GM21381 (cell line): ENCODE data around the gene DMAC2.
"Not testable (repeated sequence)": the region's sequence is repeated elsewhere in the genome, so short reads cannot be mapped to it uniquely, and the experiment has no call there.

ENCODE experiments used
- ATAC-seq: cut with Tn5 transposase; IDR thresholded peaks from one replicate; pipeline ENCODE4 v1.9.1; 2021; ENCODE audit warnings: mild to moderate bottlenecking, moderate library complexity; ENCODE audit not compliant: unreplicated experiment

Gene DMAC2

GRCh38 chr19:41443813-41444455 is 4.2 kb upstream of the DMAC2 start:
- no peak for ATAC-seq

- ATAC-seq, result no peak
Measured at GRCh38 chr19:41442473-41443355, 3.0 kb upstream of the DMAC2 start, which contains the start of gene ERICH4. TSS of gene ERICH4 (plus strand) at chr19:41443156. CDS start at chr19:41443170, 14 bp downstream.

GRCh38 chr19:41441321-41441945 is 1.7 kb upstream of the DMAC2 start:
- no peak for ATAC-seq

GRCh38 chr19:41437944-41438574 is 1.7 kb downstream of the DMAC2 start:
- no peak for ATAC-seq

- no peak for ATAC-seq
Measured at GRCh38 chr19:41436674-41436951, 3.1 kb downstream of the DMAC2 start.

- ATAC-seq, result no peak
Measured at GRCh38 chr19:41435936-41436673, 3.6 kb downstream of the DMAC2 start.

GRCh38 chr19:41435376-41435775 is 4.3 kb downstream of the DMAC2 start:
- ATAC-seq, result not testable (repeated sequence)

GRCh38 chr19:41434450-41434849 is 5.3 kb downstream of the DMAC2 start:
- ATAC-seq, result no peak

GRCh38 chr19:41433171-41433570 is 6.5 kb downstream of the DMAC2 start:
- no peak for ATAC-seq

GRCh38 chr19:41431426-41432386 is 8.0 kb downstream of the DMAC2 start:
- no peak for ATAC-seq

- no peak for ATAC-seq
Measured at GRCh38 chr19:41430922-41431321, 8.8 kb downstream of the DMAC2 start.

GRCh38 chr19:41428481-41428859 is 11.2 kb downstream of the DMAC2 start:
- ATAC-seq, result no peak

GRCh38 chr19:41427647-41428480 is 11.8 kb downstream of the DMAC2 start:
- ATAC-seq, result no peak

GRCh38 chr19:41426952-41427646 is 12.6 kb downstream of the DMAC2 start, which contains the start of gene B3GNT8:
TSS of gene B3GNT8 (minus strand) at chr19:41427374. CDS start at chr19:41426778, 596 bp downstream.
- ATAC-seq, result no peak

GRCh38 chr19:41426116-41426841 is 13.4 kb downstream of the DMAC2 start:
- ATAC-seq, result no peak

- ATAC-seq, result no peak
Measured at GRCh38 chr19:41425174-41426115, 14.3 kb downstream of the DMAC2 start.
